GM10266 (cell line): ENCODE results near the gene EXOC3L1.
A peak's percentile ranks its signal among the peaks of the same experiment; 100 is the strongest.

ENCODE experiments used
- DNase-seq: peaks from one replicate; pipeline ENCODE4 v3.0.0; 2012; ENCODE audit errors: extremely low spot score
- CTCF ChIP-seq: IDR thresholded peaks from 2 replicates; pipeline ENCODE4 v1.5.1; 2012; ENCODE audit warnings: mild to moderate bottlenecking, low read depth; ENCODE audit not compliant: control insufficient read depth, insufficient read depth; ENCODE audit errors: missing control alignments

The EXOC3L1 gene

GRCh38 chr16:67184995-67185650, 4.8 kb downstream of the EXOC3L1 start:
- DNase-seq, result peak; percentile 88
- TF ChIP-seq CTCF, result peak; percentile 89

- no peak for DNase-seq
- no peak for TF ChIP-seq CTCF
Observed at GRCh38 chr16:67184453-67184994, 5.4 kb downstream of the EXOC3L1 start.

GRCh38 chr16:67183627-67184452, 6.1 kb downstream of the EXOC3L1 start, which contains the start of gene MATCAP1:
Gene MATCAP1, minus strand, starts transcription at chr16:67183963. Its CDS starts 3,353 bp downstream, at chr16:67180610.
- TF ChIP-seq CTCF, result no peak
- DNase-seq, result peak; percentile 100

- no peak for TF ChIP-seq CTCF
- no peak for DNase-seq
Observed at GRCh38 chr16:67183284-67183626, 6.7 kb downstream of the EXOC3L1 start.

- no peak for DNase-seq
- TF ChIP-seq CTCF, result no peak
Observed at GRCh38 chr16:67182288-67182687, 7.6 kb downstream of the EXOC3L1 start.

- TF ChIP-seq CTCF, result no peak
- no peak for DNase-seq
Observed at GRCh38 chr16:67181346-67181745, 8.6 kb downstream of the EXOC3L1 start.

- DNase-seq, result no peak
Observed at GRCh38 chr16:67180166-67180565, 9.8 kb downstream of the EXOC3L1 start.

More at GRCh38 chr16:67180166-67180565, 9.8 kb downstream of the EXOC3L1 start:
- TF ChIP-seq CTCF, result no peak
